Stimulated activated CD4-positive, alpha-beta T cell treated with anti-CD3 and anti-CD28 coated beads, Interleukin-12 subunit alpha, Interleukin-12 subunit beta, amount 100 ng/mL, for 4 hours (primary cell): ENCODE measurements around the gene ATP6V1A.
"Not testable (repeated sequence)": the region's sequence is repeated elsewhere in the genome, so short reads cannot be mapped to it uniquely, and the experiment has no call there.

Experiments used
- DNase-seq: peaks from one replicate; pipeline ENCODE4 v3.0.0-alpha.2; 2020

ATP6V1A gene

DNA sequence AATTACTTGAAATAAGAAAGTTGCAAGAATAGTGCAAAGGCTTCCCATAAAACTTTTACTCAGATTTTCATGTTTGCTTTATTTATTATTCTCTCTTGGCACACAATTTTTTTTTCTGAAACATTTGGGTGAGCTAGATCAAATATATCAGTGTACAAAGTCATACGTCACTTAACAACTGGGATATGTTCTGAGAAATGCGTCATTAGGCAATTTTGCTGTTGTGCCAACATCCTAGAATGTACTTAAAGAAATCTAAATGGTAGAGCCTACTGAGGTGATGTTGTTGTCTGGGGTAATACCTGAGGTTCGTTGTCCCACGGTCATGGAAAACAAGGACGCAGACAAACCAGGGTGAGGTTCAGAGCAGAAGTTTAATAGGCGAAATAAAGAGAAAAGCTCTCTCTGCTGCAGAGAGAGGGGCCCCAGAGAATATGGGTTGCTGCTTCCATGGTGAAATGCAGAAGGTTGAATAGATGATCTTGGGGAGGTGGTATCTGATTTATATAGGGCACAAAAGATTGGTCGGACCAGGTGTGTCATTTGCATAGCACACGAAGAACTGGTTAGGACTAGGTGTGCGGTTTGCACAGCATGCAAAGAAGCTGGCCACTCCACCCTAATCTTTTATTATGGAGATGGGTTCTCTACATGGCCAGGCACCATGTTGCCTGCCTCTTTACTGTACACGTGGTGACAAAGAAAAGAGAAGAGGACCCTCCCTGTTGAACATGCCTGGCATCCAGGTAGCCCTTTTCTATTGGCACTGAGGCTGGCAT lies 82.9 kb downstream of the ATP6V1A start:
- no peak for DNase-seq

GRCh38 chr3:113831103-113831355 lies 84.2 kb downstream of the ATP6V1A start:
- DNase-seq: no peak

DNA sequence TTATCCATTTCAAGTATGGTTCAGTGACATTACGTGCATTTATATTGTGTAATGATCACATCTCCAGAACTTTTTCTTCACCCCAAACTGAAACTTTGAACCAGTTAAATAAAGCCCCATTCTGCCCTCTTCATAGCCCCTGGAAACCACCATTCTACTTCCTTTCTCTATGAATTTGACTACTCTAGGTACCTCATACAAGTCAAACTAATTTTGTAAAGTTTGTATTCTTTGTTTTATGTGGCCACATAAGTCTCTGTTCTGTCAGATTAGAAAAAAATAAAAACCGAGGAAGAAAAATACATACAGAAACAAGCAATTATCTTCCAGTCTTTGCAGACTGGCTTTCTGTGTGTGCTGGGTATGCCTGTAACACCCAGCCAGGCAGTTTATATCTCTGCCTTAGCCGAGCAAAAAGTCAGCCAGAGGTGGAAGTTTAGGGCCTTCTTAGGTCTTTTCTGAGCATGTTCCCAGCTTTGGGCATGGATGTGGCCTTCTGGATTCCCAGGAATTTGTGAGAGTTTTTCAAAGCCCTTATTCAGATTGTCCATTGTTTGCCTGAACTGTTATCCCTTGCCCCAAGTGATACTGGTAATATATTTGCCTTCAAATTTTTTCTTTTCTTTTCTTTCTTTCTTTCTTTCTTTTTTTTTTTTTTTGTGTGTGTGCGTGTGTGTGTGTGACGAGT lies 85.8 kb downstream of the ATP6V1A start:
- no peak for DNase-seq

- DNase-seq: no peak
These were observed 88.1 kb downstream of the ATP6V1A start for GRCh38 chr3:113834983-113835382.

GRCh38 chr3:113838631-113839209 lies 91.9 kb downstream of the ATP6V1A start, which contains the start of gene GRAMD1C:
TSS of gene GRAMD1C (plus strand) at chr3:113838788. CDS start at chr3:113838910, 122 bp downstream.
- DNase-seq: peak; percentile 81

GRCh38 chr3:113839551-113839950 lies 92.7 kb downstream of the ATP6V1A start:
- DNase-seq: no peak

- no peak for DNase-seq
These were observed 97.9 kb downstream of the ATP6V1A start for GRCh38 chr3:113844622-113845222.

DNA sequence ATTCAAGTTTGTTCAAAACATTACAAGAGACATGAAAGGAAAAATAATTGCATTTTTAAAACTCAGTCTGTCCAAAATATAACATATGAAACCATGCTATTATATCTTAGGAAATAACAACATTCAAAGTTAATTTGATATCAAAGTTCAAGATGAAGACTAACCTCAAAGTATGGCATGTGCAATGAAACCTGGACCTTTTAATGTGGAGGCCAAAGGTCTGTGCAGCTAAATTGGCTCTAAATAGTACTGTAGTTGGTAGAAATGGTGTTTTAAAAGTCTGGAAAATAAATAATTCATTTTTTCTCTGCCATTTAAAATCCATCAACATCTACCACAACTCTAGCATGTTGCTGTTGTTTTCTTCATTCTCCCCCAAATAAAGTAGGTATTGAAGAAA lies 100.4 kb downstream of the ATP6V1A start:
- no peak for DNase-seq

DNA sequence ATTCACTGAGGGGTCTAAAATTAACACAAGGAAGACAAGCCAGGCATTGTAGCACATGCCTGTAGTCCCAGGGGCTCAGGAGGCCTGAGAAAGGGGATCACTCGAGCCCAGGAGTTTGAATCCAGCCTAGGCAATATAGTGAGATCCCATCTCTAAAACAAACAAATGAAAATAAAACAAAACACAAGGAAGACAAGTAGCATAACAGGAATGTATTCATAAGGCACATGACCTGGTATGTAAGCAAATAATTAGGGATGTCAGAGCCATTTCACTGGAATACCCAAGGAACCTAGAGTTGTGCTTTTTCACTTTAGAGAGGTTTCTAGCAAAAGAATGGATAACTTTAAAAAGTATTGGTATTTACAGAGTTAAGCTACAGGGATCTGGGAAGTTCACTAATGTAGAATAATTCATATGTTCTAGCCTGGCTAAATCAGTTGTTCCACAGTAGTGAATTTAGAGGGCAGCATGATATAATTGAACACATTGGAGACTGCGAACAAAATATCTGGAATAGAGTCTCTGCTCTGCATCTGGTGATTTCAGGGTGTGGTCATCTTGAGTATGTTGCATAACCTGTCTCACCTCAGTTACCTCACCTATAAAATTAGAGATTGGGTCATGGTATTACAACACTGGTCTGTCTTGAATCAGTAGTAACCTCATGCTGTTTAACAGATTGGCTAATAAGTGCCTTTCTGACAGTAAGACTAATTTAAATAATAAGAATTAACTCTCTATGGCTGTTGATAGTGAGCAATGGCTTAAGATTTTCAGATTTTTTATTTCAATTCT lies 101.0 kb downstream of the ATP6V1A start:
- no peak for DNase-seq

GRCh38 chr3:113849071-113849470 lies 102.2 kb downstream of the ATP6V1A start:
- DNase-seq: not testable (repeated sequence)

GRCh38 chr3:113849841-113850240 lies 103.0 kb downstream of the ATP6V1A start:
- not testable (repeated sequence) for DNase-seq

DNA sequence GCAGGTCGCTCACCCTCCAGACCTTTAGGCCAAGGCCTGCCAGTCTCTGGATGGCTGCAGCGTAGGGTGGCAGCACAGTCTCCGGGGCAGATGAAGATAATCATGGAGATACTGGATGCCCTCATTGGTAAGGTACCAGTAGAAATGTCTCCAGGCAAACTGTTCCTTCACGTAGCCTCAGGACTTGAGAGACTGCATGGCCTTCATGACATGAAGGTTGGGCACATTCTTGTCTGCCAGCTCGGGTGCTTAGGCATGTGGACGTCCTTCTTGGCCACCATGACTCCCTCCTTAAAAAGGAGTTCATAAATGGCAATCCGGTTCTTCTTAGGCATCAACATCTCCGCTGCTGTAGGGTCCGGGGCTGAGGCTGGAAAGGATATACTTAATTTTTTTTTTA lies 103.6 kb downstream of the ATP6V1A start:
- DNase-seq: not testable (repeated sequence)

GRCh38 chr3:113852506-113852905 lies 105.7 kb downstream of the ATP6V1A start:
- no peak for DNase-seq
